ENCODE measurements around the gene STIP1. TPM values are rescaled to one million over a fixed set of nuclear protein-coding genes. Genes with fewer than 3 reads are reported as not detected.
"Not testable (repeated sequence)": the region's sequence is repeated elsewhere in the genome, so short reads cannot be mapped to it uniquely, and the experiment has no call there.

STIP1 gene
- total RNA-seq, 1 donor from 2014 or later = 127 TPM

GRCh38 chr11:64153812-64154211, 32.2 kb upstream of the STIP1 start:
- Mint-ChIP-seq H3K27me3 (ENCODE audit: low read depth) (no peaks in the 10 kb centered on the region), H3K4me3 (no peak overlapping the region), H3K27ac (no peak overlapping the region), H3K4me1 (peaks cover 6% of the 10 kb centered on the region), H3K36me3 (no peaks in the 10 kb centered on the region), H3K9me3 (no peaks in the 10 kb centered on the region)
- DNase-seq (ENCODE audit: low spot score in 2 of 2, unreplicated experiment in 2 of 2) = no peak
- no peak for TF ChIP-seq CTCF (IDR thresholded peaks at IDR 0.05; ENCODE audit: unreplicated experiment)

GRCh38 chr11:64156235-64157011, 29.5 kb upstream of the STIP1 start:
- Mint-ChIP-seq H3K4me3 (no peak overlapping the region), H3K27me3 (ENCODE audit: low read depth) (no peaks in the 10 kb centered on the region)

GRCh38 chr11:64157631-64158394, 28.2 kb upstream of the STIP1 start:
- no peaks in the 10 kb centered on the region for H3K27me3 Mint-ChIP-seq (ENCODE audit: low read depth)
- H3K9me3 Mint-ChIP-seq = no peaks in the 10 kb centered on the region
- no peak for TF ChIP-seq CTCF (IDR thresholded peaks at IDR 0.05; ENCODE audit: unreplicated experiment)
- H3K36me3 Mint-ChIP-seq = peaks cover 2% of the 10 kb centered on the region
- H3K4me1 Mint-ChIP-seq = peaks cover 5% of the 10 kb centered on the region
- H3K4me3 Mint-ChIP-seq = no peak overlapping the region
- DNase-seq (ENCODE audit: low spot score in 2 of 2, unreplicated experiment in 2 of 2) = no peak
- no peak overlapping the region for H3K27ac Mint-ChIP-seq

More at GRCh38 chr11:64156235-64157011, 29.5 kb upstream of the STIP1 start:
- no peak for DNase-seq (ENCODE audit: low spot score in 2 of 2, unreplicated experiment in 2 of 2)
- Mint-ChIP-seq H3K9me3 (no peaks in the 10 kb centered on the region), H3K36me3 (peaks cover 2% of the 10 kb centered on the region), H3K4me1 (peaks cover 5% of the 10 kb centered on the region), H3K27ac (no peak overlapping the region)
- no peak for TF ChIP-seq CTCF (IDR thresholded peaks at IDR 0.05; ENCODE audit: unreplicated experiment)

- no peak for TF ChIP-seq CTCF (IDR thresholded peaks at IDR 0.05; ENCODE audit: unreplicated experiment)
- Mint-ChIP-seq H3K36me3 (peaks cover 2% of the 10 kb centered on the region), H3K4me3 (no peak overlapping the region), H3K9me3 (no peaks in the 10 kb centered on the region), H3K4me1 (peaks cover 6% of the 10 kb centered on the region), H3K27me3 (ENCODE audit: low read depth) (no peaks in the 10 kb centered on the region), H3K27ac (no peak overlapping the region)
- no peak for DNase-seq (ENCODE audit: low spot score in 2 of 2, unreplicated experiment in 2 of 2)
Measured at GRCh38 chr11:64161037-64161436, 24.9 kb upstream of the STIP1 start.

- H3K9me3 Mint-ChIP-seq = not testable (repeated sequence)
Measured at GRCh38 chr11:64162769-64163168, 23.2 kb upstream of the STIP1 start.

GRCh38 chr11:64163951-64164350, 22.0 kb upstream of the STIP1 start:
- peaks cover 2% of the 10 kb centered on the region for H3K36me3 Mint-ChIP-seq
- H3K4me3 Mint-ChIP-seq = no peak overlapping the region
- no peak for DNase-seq (ENCODE audit: low spot score in 2 of 2, unreplicated experiment in 2 of 2)
- TF ChIP-seq CTCF (IDR thresholded peaks at IDR 0.05; ENCODE audit: unreplicated experiment) = no peak
- no peaks in the 10 kb centered on the region for H3K9me3 Mint-ChIP-seq
- no peaks in the 10 kb centered on the region for H3K27me3 Mint-ChIP-seq (ENCODE audit: low read depth)
- peaks cover 10% of the 10 kb centered on the region for H3K4me1 Mint-ChIP-seq
- H3K27ac Mint-ChIP-seq = no peak overlapping the region

More at GRCh38 chr11:64162769-64163168, 23.2 kb upstream of the STIP1 start:
- not testable (repeated sequence) for H3K27me3 Mint-ChIP-seq (ENCODE audit: low read depth); H3K4me1 Mint-ChIP-seq; H3K4me3 Mint-ChIP-seq; H3K27ac Mint-ChIP-seq; H3K36me3 Mint-ChIP-seq; DNase-seq (ENCODE audit: low spot score in 2 of 2, unreplicated experiment in 2 of 2)
